GM08714 (cell line): ENCODE measurements around the gene ATPAF2.

Experiments
- H3K4me3 ChIP-seq: fragments of 200-500 bp; sonication (Bioruptor generic); 2 replicates; pipeline ENCODE4 v1.5.1; 2014; ENCODE audit warnings: mild to moderate bottlenecking, low read length, inconsistent platforms
- ZNF274 ChIP-seq: IDR thresholded peaks from 2 replicates; pipeline ENCODE4 v1.6.1; 2012; ENCODE audit warnings: mild to moderate bottlenecking, low read depth, low read length

Gene ATPAF2

DNA sequence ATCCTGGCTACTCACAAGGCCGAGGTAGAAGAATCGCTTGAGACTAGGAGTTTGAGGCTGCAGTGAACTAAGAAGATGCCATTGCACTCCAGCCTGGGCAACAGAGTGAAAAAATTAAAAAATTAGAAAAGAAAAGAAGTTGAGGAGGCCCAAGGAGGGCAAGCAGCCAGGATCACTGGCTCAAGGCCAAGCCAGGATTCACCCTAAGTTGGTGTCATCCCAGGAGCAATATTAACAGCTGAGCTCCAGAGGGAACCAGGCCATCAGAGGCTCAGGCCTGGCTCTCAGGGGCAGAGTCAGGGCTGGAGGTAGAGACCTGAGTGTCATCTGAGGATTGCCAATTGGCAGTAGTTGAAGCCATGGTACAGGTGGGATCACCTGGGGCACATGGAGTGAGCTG lies 45.6 kb downstream of the ATPAF2 start:
- H3K4me3 ChIP-seq: no peak overlapping the region
- TF ChIP-seq ZNF274: no peak

DNA sequence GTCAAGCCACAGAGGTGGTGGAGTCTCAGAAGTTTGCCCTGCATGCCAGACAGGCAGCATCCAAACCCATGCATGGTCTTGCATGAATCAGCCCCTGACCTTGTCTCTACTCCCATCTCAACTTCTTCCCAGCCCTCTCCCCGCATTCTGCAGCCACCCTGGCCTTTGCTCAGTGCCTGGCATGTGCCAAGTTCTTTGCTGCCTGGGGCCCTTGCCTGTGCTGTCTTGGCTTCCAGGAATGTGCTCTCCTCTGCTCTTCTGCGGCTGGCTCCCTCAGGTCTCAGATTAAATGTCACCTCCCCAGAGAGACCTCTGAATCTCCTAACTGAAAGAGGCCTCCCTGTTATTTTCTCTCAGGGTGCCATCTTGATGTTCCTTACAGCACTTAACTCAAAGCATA lies 48.7 kb downstream of the ATPAF2 start:
- no peak overlapping the region for H3K4me3 ChIP-seq

DNA sequence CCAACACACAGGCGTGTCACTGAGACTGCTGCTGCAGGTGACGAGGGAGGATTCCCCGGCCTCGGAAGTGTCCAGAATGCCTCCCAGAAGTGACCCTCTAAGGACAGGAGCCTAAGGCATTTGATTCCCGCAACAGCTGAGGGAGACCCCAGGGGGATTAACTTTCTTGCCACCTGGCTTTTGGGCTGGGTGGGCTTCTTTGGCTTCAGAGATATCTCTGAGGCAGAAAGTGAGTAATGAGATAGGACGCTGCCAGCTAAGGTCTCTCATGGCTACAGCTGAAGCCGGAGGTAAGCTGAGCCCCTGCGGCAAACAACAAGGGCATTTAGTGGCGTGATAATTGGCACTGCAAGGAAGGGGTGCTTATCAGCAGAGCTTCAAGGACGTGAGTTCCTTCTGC lies 49.4 kb downstream of the ATPAF2 start:
- no peak overlapping the region for H3K4me3 ChIP-seq
- TF ChIP-seq ZNF274: no peak

More for the DNA sequence above, 48.7 kb downstream of the ATPAF2 start:
- TF ChIP-seq ZNF274: no peak

DNA sequence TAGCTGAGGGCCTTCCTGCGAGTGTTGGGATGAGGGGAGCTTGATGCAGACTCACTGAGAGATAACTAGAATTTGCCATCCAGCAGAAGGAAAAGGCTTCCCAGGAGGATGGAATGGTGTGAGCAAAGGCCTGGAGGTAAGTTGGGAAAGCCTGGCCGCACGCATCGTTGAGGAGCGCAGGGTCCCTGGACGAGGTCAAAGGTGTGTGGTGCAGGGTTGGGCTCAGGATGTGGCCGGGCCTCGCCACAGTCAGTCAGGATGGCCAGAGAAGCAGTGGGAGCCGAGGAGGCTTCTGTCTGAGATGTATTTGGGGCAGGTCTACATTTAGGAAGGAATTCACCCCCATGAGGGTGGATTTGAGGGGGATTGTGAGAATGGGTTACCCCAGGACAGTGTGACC lies 49.9 kb downstream of the ATPAF2 start:
- no peak overlapping the region for H3K4me3 ChIP-seq
- no peak for TF ChIP-seq ZNF274

DNA sequence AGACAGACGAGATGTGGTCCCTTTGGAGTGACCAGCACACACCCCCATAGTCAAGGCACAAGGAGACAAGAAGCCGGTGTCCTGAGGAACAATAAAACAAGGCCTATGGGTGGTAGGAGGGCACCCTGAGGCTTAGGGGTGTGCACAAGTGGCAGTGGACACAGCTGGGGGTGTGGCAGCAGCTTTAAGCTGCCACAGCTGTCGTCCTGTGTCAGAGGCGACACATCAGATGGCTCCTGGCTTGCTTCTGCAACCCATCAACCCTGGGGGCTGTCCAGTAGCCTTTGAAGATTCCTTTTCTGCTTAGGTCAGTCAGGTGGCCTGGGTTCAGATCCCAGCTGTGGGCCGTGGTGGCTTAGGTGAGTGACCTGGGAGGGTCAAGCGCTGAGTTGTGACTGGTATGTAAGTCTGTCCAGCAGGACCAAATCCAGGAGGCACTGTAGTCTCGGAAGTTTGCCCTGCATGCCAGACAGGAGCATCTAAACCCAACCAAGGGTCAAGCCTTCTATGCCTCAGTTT lies 50.5 kb downstream of the ATPAF2 start:
- no peak for TF ChIP-seq ZNF274
- no peak overlapping the region for H3K4me3 ChIP-seq

DNA sequence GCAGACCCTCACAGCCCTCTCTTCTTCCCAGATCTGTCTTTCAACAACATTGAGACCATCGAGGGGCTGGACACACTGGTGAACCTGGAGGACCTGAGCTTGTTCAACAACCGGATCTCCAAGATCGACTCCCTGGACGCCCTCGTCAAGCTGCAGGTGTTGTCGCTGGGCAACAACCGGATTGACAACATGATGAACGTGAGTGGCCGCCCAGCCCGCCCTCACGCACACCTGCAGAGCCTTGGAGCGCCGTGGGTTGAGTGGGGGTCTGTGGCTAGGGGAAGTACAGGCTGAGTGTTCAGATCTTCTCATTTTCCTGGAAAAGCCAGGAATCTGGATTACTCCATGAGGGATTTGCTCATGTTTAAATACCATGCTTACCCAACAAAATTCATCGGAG lies 51.1 kb downstream of the ATPAF2 start:
- no peak for TF ChIP-seq ZNF274
- no peak overlapping the region for H3K4me3 ChIP-seq

DNA sequence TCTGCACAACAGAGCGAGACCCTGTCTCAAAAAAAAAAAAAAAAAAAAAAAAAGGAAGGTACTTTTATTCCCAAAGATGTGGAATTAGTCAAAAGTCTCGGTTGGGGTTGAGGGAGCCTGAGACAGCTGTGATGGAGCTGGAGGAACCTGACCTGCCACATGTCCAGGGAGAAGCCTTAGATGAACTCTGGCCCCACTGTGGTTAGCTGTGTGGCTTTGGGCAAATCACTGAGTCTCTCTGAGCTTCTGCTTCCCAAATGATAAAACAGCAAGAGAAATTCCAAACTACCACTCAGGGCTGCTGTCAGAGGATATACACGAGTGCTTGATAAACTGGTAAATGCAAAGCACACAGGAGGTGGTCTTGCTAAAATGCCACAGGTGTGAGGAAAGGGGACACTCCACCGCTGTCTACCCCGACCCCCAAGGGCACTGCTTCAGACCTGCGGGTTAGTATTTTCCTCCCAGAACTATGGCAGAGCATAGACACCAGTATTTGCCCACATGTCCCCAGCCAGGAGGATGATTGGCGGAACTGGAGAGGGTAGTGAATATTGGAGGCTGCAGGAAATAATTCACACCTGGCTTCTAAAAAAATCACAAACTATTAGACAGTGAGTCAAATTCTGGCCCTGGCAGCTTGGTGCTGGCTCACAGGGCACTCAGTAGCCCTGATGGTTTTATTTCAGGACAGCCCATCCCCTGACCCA lies 51.6 kb downstream of the ATPAF2 start:
- TF ChIP-seq ZNF274: no peak
- H3K4me3 ChIP-seq: no peak overlapping the region

DNA sequence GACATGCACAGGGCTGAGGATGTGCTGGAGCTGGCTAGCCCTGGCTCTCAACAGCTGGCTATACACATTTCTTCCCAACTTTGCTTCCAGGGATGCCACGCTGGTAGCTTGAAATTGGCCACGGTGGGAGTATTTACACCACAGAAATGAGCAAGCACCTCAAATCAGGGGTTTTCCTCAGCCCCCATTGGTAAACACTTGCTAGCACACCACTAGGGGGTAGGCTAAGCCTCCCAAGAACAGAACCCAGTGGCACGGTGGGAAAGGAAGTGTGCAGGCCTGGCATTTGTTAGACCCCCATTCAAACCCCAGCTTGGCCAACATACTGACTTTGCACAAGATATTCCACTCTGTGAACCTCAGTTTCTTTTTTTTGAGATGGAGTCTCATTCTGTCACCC lies 53.4 kb downstream of the ATPAF2 start:
- TF ChIP-seq ZNF274: no peak

DNA sequence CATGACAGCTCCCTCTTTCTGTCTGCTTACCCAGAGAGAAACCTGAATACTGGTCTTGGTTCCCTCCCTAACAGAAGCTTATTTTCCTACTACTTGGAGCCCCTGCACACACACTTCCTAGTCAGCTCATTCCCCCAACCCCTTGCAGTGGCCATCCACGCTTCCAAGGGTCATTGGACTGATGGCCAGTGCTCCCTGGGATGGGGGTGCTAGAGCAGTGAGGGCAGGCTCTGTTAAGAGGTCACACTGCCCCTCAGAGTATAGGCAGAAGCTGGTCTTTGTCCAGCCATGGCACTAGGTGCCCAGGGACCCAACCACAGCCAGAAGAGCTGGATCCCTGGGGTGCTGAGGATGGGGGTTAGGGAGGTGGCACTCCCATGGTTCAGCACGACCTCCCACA lies 53.8 kb downstream of the ATPAF2 start:
- no peak for TF ChIP-seq ZNF274

More for the DNA sequence above, 53.4 kb downstream of the ATPAF2 start:
- no peak overlapping the region for H3K4me3 ChIP-seq

DNA sequence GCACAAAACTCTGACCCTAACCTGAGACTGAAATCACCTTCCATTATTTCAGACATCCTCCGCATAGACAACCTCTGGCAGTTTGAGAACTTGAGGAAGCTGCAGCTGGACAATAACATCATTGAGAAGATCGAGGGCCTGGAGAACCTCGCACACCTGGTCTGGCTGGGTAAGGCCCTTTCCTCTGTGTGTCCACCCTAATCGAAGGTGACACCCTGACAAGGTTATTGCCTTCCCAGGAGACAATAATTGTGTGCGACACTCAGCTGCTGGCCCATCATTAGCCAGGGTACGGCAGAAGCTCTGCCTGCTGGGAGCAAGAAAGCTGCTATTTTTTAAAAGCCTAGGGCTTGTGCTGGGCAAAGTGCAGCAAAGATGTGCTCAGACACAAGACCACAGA lies 55.2 kb downstream of the ATPAF2 start:
- TF ChIP-seq ZNF274: no peak
- no peak overlapping the region for H3K4me3 ChIP-seq

More for the DNA sequence above, 53.8 kb downstream of the ATPAF2 start:
- H3K4me3 ChIP-seq: no peak overlapping the region

DNA sequence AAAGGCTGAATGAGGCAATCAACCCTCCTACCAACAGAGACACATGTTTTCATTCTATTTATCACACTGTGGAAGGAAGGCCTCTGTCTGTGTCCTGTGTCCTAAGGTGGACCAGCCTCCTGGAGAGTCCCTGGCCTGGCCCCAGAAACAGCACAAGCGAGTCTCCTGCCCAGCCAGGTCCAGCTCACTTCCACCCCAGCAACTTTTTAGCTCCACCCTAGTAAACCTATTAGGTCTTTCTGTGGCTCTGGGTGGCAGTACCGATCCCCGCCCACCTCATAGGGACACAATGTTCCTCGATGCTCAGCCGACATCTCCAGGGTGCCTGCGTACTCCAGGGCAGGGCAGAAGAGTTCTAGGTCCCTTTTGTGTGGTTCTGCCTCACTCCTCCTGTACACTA lies 55.6 kb downstream of the ATPAF2 start:
- TF ChIP-seq ZNF274: no peak
- H3K4me3 ChIP-seq: no peak overlapping the region

DNA sequence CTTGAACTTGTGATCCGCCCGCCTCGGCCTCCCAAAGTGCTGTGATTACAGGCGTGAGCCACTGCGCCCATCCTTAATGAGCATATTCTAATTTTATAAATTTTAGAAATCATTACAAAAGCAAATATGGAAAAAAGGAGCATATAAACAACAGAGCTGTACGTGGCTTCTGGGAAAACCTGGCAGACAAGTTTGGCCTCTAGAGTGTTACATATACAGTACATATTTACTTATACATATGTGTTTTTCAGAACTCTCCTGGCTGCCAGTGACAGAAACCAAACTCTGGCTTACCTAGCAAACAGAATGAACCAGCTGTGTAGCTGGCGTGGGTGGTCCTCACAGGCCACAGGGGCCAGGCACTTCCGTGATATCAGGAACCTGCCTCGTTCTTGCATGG lies 56.2 kb downstream of the ATPAF2 start:
- TF ChIP-seq ZNF274: no peak
- no peak overlapping the region for H3K4me3 ChIP-seq

DNA sequence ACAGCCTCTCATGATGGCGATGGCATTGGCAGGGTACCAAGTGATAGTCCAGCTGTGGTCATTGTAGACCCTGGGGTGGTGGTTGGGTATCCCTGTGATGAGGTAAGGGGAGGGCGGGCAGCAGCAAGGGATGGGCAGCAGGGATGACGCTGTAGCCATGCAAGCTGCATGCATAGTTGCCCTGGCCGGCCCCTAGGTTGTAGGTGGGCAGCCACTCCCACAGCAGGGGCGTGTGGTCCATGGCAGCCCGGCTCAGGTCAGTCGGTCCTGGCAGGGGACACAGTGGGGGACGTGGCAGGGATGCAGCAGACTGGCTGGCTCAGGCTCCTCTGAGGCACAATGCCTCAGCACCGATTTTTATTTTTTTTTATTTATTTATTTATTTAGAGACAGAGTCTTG lies 57.6 kb downstream of the ATPAF2 start:
- no peak overlapping the region for H3K4me3 ChIP-seq
- TF ChIP-seq ZNF274: no peak

DNA sequence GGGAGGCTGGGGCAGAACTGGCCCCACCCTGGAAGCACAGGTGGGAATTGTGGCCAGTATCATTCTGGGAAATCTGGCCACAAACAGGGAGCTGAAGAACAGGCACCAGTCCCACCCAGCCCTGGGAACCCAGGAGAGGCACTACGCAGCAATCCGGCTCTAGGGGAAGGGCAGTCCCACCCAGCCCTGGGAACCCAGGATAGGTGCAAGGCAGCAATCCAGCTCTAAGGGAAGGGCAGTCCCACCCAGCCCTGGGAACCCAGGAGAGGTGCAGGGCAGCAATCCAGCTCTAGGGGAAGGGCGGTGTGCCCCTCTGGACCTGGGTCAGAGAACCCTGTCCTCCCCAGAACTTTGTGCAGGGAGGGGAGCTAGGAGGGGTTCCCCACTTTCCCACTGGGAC lies 59.2 kb downstream of the ATPAF2 start:
- H3K4me3 ChIP-seq: no peak overlapping the region
- no peak for TF ChIP-seq ZNF274

DNA sequence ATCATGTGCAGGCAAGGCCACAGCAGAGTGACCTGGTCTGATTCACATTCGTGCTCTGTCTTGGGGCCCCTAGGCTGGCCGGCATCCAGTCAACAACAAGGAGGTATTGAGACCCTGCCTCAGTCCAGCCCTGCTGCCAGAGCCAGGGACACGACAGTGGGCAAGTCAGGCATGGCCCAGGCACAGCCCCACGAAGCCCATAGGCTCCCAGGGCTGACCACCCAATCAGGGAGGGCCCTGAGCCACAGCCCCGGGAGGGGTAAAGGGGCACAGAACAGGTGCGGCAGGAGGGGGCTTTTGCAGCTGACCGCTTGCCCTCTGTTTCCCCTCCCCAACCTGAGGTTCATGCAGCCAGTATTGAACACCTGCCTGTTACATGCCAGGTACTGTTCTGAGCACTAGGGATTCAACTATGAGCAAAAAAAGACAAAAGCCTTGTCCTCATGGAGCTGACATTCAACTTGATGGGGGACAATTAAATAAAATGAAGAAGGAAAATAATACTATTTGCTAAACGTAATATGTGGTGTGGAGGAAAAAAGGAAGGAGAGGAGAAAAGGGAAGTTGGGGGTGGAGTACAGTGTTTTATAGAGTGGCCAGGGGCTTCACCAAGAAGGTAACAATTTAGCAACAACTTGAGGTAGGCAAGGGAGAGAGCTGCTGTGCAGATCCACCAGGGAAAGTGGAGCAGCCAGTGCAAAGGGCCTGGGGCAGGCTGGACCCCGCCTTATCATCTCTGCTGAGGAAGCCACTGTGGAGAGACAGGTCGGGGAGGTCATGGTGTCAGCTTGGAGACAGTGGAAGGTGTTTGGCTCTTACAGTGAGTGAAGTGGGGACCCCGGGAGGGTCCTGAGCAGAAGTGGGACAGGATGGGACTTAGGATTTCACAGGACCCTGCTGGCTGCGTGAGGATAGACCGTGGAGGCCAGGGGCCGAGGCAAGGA lies 60.2 kb downstream of the ATPAF2 start:
- no peak overlapping the region for H3K4me3 ChIP-seq
- TF ChIP-seq ZNF274: no peak
